Erythroblast (primary cell): ENCODE data around the gene DPEP3.

Source experiments
- GATA1 ChIP-seq: IDR thresholded peaks from 2 replicates; pipeline ENCODE4 v1.6.1; 2011; ENCODE audit warnings: low read depth, mild to moderate bottlenecking, control low read depth, low read length, moderate library complexity
- POLR2A ChIP-seq: IDR thresholded peaks from 2 replicates; pipeline ENCODE4 v1.6.1; 2011; ENCODE audit warnings: mild to moderate bottlenecking, low read length

GRCh38 chr16:68009157-68009735 is 28.9 kb upstream of the DPEP3 start:
- no peak for TF ChIP-seq POLR2A
- no peak for TF ChIP-seq GATA1
